Prostate gland (tissue), 2 donors: ENCODE data around the gene MED13. TPM values are rescaled to one million over a fixed set of nuclear protein-coding genes. Genes with fewer than 3 reads are reported as not detected.

Experiments used
- DNase-seq: peaks from one replicate; pipeline ENCODE4 v3.0.0-alpha.2; 2019; ENCODE audit warnings: low spot score
- H3K27ac ChIP-seq, 2 donors: fragments of 200-600 bp; sonication (generic); 2 replicates each; pipeline ENCODE4 v1.5.1; 2017 to 2019
- H3K27me3 ChIP-seq: fragments of 200-600 bp; sonication (generic); replicated peaks from 2 replicates; pipeline ENCODE4 v1.5.1; 2019; ENCODE audit not compliant: insufficient read depth
- H3K36me3 ChIP-seq, 2 donors: fragments of 200-600 bp; sonication (generic); 1 replicate in 1 of 2; 2 replicates in 1 of 2; pipeline versions ENCODE4 v1.5.1 to v1.8.1; 2017 to 2019
- H3K4me1 ChIP-seq: fragments of 200-600 bp; sonication (generic); replicated peaks from 2 replicates; pipeline ENCODE4 v1.5.1; 2019
- H3K4me3 ChIP-seq, 2 donors: fragments of 200-600 bp; sonication (generic); 2 replicates each; pipeline ENCODE4 v1.5.1; 2017 to 2019
- H3K9me3 ChIP-seq: fragments of 200-600 bp; sonication (generic); 2 replicates; pipeline ENCODE4 v1.5.1; 2017
- POLR2A ChIP-seq: fragments of 450-650 bp; IDR thresholded peaks from one replicate; pipeline ENCODE4 v1.6.1; 2016; ENCODE audit warnings: antibody characterized with exemption, mild to moderate bottlenecking
- POLR2AphosphoS5 ChIP-seq: sonication (generic); formaldehyde crosslinking; IDR thresholded peaks from one replicate; pipeline ENCODE4 v1.6.1; 2017; ENCODE audit warnings: antibody characterized with exemption
- WGBS: methylation state at CpG from one replicate; pipeline ENCODE4 v1.1.5; 2018; 5-methylcytosine and 5-hydroxymethylcytosine counted together
- intact Hi-C: fragments of 100-400 bp; cut with DNase I; formaldehyde crosslinking; loops from one replicate; pipeline ENCODE4 v1.14.2; 2022
- total RNA-seq, 2 donors: library from RNA; depleted of rRNA; stranded (reverse); fragments of >200 nt; gene quantifications; one replicate each; pipeline ENCODE4 v1.1.0, GENCODE V29; 2016
- TF ChIP-seq, protein P1 (sequence below), 4 experiments: fragments of 200-600 bp in 2 of 4; fragments of 450-650 bp in 2 of 4; sonication (generic) in 2 of 4; IDR thresholded peaks; 1 replicate in 3 of 4; 2 replicates in 1 of 4; pipeline ENCODE4 v1.5.1; 2016 to 2019; ENCODE audit warnings: antibody characterized with exemption in 4 of 4, mild to moderate bottlenecking in 2 of 4, moderate library complexity in 2 of 4

Gene MED13
- total RNA-seq, 2 donors from 2014 or later, result 45.4 to 72.1 TPM

DNA sequence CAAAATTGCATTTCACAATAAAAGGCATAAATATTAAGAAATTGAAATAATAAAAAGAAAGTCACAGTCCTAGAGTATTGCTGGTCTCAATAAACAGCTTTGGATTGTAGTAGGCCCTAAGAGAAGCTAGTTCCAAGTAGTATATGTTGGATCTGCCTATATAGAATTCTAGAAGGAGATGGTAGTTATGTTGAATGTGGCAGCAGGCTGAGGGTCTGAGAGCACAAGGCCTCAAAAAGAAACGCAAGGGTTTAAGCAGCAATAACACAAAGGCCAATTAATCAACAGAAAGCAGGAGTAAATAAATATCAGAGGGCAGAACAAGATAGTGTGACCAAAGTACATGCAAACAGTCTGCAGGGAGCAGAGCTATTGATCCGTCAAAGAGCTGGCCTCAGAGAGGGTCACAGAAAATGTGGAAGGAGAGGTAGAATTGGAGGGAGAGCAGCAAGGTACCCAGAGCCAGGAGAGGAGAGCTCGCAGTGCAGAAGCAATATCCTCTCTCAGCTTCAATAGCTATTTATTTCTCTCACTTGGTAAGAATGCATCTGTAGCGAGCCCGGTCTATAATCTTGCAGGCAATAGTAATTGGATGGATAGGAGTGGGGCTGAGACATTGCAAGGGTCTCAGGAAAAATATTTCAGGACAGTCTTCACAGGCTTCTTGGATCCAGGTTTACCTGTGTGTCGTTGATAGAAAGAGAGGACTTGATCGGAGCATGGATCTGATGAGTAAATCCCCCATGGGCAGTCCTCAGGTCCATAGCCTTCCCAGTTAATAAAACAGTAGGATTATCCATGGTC is 25.1 kb upstream of the MED13 start:
- Histone ChIP-seq H3K36me3 (no peaks in the 10 kb centered on the region), H3K27ac (no peak overlapping the region), H3K4me1 (no peaks in the 10 kb centered on the region), H3K27me3 (no peaks in the 10 kb centered on the region), H3K4me3 (no peak overlapping the region), H3K9me3 (no peaks in the 10 kb centered on the region)
- TF ChIP-seq, protein P1, sequence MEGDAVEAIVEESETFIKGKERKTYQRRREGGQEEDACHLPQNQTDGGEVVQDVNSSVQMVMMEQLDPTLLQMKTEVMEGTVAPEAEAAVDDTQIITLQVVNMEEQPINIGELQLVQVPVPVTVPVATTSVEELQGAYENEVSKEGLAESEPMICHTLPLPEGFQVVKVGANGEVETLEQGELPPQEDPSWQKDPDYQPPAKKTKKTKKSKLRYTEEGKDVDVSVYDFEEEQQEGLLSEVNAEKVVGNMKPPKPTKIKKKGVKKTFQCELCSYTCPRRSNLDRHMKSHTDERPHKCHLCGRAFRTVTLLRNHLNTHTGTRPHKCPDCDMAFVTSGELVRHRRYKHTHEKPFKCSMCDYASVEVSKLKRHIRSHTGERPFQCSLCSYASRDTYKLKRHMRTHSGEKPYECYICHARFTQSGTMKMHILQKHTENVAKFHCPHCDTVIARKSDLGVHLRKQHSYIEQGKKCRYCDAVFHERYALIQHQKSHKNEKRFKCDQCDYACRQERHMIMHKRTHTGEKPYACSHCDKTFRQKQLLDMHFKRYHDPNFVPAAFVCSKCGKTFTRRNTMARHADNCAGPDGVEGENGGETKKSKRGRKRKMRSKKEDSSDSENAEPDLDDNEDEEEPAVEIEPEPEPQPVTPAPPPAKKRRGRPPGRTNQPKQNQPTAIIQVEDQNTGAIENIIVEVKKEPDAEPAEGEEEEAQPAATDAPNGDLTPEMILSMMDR (IDR thresholded peaks at IDR 0.05), result no peak
- no peak for TF ChIP-seq POLR2A
- no peak for TF ChIP-seq POLR2AphosphoS5
- WGBS, result 96% methylated on average over 7 of the region's 7 CpGs
- intact Hi-C loops, result no loop called here
- no peak for DNase-seq

DNA sequence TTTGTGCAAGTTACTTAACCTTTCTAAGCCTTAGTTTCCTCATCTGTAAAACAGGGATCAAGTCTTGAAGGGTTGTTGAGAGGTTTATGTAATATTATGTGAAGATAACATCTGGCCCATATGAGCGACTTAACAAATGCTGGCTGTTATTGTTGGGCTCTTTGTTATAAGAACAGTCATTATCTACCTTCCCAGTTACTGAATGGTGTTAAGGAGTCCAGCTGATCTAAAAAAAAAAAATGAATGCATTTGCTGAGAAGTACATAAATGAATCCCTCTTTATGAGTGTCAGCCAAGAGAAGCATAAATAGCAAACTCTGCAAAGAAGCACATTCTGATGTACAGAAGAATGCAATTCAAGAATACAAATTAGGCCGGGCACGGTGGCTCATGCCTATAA is 24.3 kb upstream of the MED13 start:
- H3K36me3 ChIP-seq, result no peaks in the 10 kb centered on the region
- intact Hi-C loops, result no loop called here
- H3K27me3 ChIP-seq, result no peaks in the 10 kb centered on the region
- DNase-seq, result no peak
- no peaks in the 10 kb centered on the region for H3K4me1 ChIP-seq
- H3K27ac ChIP-seq, result no peak overlapping the region
- 70% methylated on average over 3 of the region's 3 CpGs for WGBS
- TF ChIP-seq POLR2AphosphoS5 (no peak), POLR2A (no peak)
- TF ChIP-seq, protein P1 (IDR thresholded peaks at IDR 0.05), result no peak
- H3K4me3 ChIP-seq, result no peak overlapping the region
- H3K9me3 ChIP-seq, result no peaks in the 10 kb centered on the region

DNA sequence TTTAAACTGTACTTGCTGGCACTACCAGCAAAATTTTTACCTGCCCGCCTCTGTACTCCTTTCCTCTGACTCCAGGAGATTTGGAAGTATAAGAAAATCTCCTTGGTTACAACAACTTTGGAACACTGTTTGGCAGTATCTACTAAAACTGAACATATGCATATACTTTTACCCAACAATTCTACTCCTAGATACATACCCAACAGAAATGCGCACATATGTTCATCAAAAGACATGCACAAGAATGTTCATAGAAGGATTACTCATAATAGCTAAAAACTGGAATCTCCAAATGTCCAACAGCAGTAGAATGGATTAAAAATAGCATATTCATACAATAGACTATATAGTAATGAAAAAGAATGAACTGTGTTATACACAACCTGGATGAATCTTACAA is 21.7 kb upstream of the MED13 start:
- Histone ChIP-seq H3K36me3 (no peaks in the 10 kb centered on the region), H3K4me1 (no peaks in the 10 kb centered on the region), H3K27ac (no peak overlapping the region), H3K9me3 (no peaks in the 10 kb centered on the region), H3K4me3 (no peak overlapping the region), H3K27me3 (no peaks in the 10 kb centered on the region)
- intact Hi-C loops, result no loop called here
- no peak for DNase-seq
- TF ChIP-seq POLR2AphosphoS5 (no peak), POLR2A (no peak)
- TF ChIP-seq, protein P1 (IDR thresholded peaks at IDR 0.05), result no peak
- 99% methylated on average over 2 of the region's 2 CpGs for WGBS

DNA sequence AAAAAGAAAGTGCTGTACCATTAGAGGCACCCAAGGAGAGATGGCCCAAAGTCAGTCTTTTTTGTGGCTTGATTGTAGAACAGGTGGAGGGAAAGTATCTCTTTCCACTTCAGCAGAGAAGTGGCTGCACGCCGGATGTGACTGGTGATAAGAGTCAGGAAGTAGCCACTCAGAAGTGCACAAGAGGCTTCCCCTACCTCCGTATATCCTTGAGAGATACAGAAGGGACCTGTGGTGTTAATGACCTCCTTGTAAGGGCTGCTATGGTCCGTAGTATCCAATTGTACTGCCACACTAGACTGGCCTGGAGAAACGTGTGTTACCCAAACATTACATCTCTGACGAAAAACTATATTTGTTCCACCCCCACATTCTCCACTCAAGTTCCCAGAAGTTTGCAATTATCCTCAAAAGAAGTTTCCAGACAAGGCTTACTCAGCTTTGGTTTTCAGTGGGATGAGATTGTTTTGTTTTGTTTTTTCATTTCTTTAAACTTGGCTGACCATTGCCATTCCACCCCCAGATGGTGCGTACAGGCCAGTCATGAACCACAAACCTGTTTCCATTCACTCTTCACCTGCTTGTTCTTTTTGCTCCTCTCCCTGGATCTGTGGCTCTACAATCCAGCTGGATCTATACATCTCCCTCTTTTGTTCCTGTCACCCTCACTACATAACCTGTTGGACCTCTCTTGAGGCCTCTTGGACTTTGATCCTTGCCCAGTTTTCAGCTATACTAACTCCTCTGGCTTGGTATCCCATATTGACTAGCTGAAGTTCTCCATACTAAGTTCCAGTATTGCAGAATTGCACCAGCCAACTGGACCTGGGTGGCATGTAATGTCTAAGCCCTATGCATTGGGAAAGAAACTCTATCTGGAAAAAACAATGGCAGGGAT is 20.7 kb upstream of the MED13 start:
- Histone ChIP-seq H3K4me3 (no peak overlapping the region), H3K27me3 (no peaks in the 10 kb centered on the region), H3K9me3 (no peaks in the 10 kb centered on the region), H3K36me3 (no peaks in the 10 kb centered on the region), H3K27ac (no peak overlapping the region), H3K4me1 (no peaks in the 10 kb centered on the region)
- no peak for DNase-seq
- WGBS, result 74% methylated on average over 7 of the region's 7 CpGs
- intact Hi-C loops, result no loop called here
- TF ChIP-seq POLR2A (no peak), POLR2AphosphoS5 (no peak)
- TF ChIP-seq, protein P1 (IDR thresholded peaks at IDR 0.05), result no peak
